NCI-H226 (cell line): ENCODE results near the gene BPIFA2.
A peak's percentile ranks its signal among the peaks of the same experiment; 100 is the strongest.

Source experiments
- DNase-seq: peaks from one replicate; pipeline ENCODE4 v3.0.0-alpha.2; 2015

BPIFA2 gene

DNA sequence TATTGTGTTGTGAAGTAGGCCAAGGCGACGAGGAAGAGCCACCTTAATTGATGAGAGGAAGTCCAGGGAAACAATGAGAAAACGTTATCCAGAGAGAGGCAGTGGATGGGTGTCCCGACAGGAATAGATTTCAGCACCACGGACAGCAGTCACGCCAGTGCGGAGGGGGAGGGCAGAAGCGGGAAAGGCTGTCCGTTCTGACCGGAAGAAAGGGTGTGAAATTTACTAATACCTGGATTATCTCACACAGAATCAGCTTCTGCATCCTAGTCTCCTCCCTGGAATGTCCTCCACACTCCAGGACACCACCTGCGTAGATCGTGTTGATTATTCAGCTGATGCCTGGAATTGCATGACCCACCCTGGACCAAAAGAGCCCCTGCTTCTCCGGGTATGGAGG, 41.8 kb downstream of the BPIFA2 start:
- DNase-seq = peak; percentile 59

DNA sequence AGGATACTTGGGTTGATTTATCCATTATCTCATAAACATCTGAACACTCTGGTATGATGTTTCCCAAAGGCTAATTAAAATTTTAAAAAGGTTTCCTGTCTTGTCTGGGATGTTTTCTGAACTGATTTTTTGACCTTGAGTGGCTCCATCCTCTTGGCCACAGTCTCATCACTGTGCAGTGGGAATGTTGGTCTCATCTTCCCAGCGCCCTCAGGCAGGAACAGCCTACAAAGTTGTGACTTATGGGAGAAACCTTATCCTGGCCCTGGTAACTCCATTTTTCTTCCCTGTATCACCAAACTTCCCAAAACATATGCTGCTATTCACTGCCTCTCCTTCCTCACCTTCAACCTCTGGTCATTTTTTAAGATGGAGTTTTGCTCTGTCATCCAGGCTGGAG, 42.4 kb downstream of the BPIFA2 start:
- DNase-seq = no peak

DNA sequence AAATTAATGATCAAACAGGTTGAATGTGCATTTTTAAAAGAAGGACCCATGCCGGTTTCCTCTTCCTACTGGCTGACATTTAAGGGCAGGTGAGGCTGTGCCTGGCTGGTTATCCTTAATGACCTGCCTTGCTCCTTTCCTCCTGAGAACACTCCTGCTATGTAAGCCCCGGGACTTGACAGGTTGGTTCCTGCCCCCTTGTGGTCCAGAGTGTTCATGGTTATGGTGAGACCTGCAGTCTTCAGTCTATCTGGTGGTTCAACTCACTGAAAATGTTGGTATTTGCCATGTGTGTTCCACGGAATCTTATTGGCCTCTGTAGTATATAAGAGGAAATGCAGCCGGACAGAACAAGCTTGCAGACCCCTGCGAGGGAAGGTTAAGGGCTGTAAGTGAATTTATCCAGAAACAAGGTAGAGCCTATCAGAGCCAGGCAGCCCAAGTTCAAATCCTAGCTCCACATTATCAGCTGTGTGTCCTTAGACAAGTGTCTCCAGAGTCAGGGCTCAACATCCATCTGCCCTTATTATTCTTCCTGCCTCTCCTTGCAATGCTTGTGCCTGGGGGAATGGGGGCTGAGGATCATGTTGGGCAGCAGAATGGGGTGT, 44.0 kb downstream of the BPIFA2 start:
- DNase-seq = peak; percentile 20

DNA sequence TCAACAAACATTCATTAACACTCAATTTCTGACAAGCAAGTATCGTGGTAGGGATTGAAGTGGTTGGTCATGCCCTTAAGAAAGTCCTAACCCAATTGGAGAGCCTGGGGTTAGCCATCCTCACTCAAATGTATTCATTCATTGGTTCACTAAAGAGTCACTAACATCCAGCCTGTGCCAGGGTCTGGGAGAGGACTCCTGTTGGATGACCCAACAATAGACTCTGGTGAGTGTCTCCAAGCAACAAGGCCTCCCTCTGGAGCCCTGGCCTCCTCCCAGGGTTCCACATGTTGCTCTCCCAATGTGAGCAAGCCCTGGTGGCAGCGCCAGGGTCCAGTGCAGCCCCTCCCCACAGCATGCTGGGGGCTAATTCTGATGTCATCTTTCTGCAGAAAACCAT, 49.1 kb downstream of the BPIFA2 start, which contains the start of gene BPIFA3:
Gene BPIFA3, plus strand, starts transcription at position 301 of the 400 bp plus-strand sequence. CDS start 185 bp downstream, outside the sequence.
- no peak for DNase-seq

DNA sequence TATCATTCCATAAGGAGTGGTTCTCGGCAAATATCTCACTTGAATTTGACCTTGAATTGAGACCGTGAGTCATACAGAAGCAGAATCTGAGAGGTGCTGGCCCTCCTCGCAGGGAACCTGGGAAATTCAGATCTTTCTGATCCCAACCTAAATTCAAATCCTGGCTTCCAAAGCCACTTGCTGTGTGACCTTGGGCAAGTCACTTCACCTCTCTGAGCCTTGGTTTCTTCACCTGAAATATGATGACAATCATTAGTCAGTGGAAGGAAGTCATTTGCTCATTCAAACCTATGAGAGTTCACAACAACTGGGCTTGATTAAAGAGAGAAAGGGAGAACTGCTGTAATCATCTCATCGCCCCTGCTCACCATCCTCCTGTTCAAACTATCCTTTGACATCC, 56.4 kb downstream of the BPIFA2 start:
- no peak for DNase-seq

DNA sequence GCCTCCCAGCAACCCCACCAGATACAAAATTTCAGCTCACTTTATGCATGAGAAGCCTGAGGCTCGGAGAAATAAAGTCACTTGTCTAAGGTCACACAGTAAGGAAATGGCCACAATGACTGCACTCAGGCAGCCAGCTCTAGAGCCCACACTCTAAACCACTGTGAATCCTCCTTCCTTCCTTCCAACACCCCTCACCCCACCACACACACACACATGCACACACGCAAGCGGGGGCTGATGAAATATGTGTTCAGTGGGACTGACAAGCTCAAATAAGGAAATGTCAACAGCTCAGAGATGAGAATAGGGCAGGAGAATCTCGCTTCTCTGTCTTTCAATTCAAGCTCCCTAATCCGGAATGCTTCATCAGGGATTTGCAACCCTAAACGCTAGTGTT, 61.9 kb downstream of the BPIFA2 start:
- no peak for DNase-seq
